A673 (cell line): ENCODE data around the gene PPAN. TPM values are rescaled to one million over a fixed set of nuclear protein-coding genes. Genes with fewer than 3 reads are reported as not detected.

Source experiments
- BruUV-seq: library from RNA; stranded (reverse); fragments of 400-500 nt; replicated peaks from 2 replicates; lab custom pipeline; 2021; lab: Mats Ljungman, UMichigan
- CTCF ChIA-PET: fragments of 300-600 bp; sonication (Branson Sonifier 250); formaldehyde crosslinking; loops from one replicate; lab custom pipeline; 2022; ENCODE audit warnings: antibody characterized with exemption; lab: Charles Lee
- POLR2A ChIA-PET: fragments of 300-600 bp; sonication (Branson Sonifier 250); formaldehyde crosslinking; loops from one replicate; lab custom pipeline; 2022; ENCODE audit warnings: antibody characterized with exemption; ENCODE audit not compliant: low non-redundant PET; lab: Charles Lee
- DNase-seq: peaks from one replicate; pipeline ENCODE4 v3.0.0-alpha.2; 2015; ENCODE audit warnings: low spot score
- H3K27ac ChIP-seq: fragments of 200-600 bp; sonication (generic); 2 replicates; pipeline ENCODE4 v1.5.1; 2016; ENCODE audit warnings: mixed run types, low read depth, mild to moderate bottlenecking, mixed read lengths, antibody characterized with exemption, low read length; ENCODE audit not compliant: poor library complexity, severe bottlenecking
- H3K27me3 ChIP-seq: fragments of 200-600 bp; sonication (generic); replicated peaks from 2 replicates; pipeline ENCODE4 v1.6.1; 2017; ENCODE audit warnings: mixed run types, low read depth, mild to moderate bottlenecking, mixed read lengths, antibody characterized with exemption, low read length; ENCODE audit not compliant: insufficient read depth, poor library complexity
- H3K36me3 ChIP-seq: fragments of 200-600 bp; sonication (generic); 2 replicates; pipeline ENCODE4 v1.6.1; 2016; ENCODE audit warnings: mixed run types, mild to moderate bottlenecking, mixed read lengths, antibody characterized with exemption, low read length; ENCODE audit not compliant: insufficient read depth, poor library complexity, severe bottlenecking
- H3K4me1 ChIP-seq: fragments of 200-600 bp; sonication (generic); 2 replicates; pipeline ENCODE4 v1.6.1; 2017; ENCODE audit warnings: mixed run types, mild to moderate bottlenecking, mixed read lengths, antibody characterized with exemption, low read length; ENCODE audit not compliant: insufficient read depth, poor library complexity, severe bottlenecking
- H3K4me3 ChIP-seq: fragments of 200-600 bp; sonication (generic); 2 replicates; pipeline ENCODE4 v1.5.1; 2016; ENCODE audit warnings: low read depth, mixed run types, mild to moderate bottlenecking, mixed read lengths, low read length; ENCODE audit not compliant: poor library complexity, severe bottlenecking
- H3K9me3 ChIP-seq: fragments of 200-600 bp; sonication (generic); 2 replicates; pipeline ENCODE4 v1.6.1; 2016; ENCODE audit warnings: mixed run types, low read depth, mild to moderate bottlenecking, mixed read lengths, antibody characterized with exemption, low read length; ENCODE audit not compliant: poor library complexity, severe bottlenecking
- EZH2 ChIP-seq: fragments of 200-600 bp; sonication (generic); IDR thresholded peaks from 2 replicates; pipeline ENCODE4 v1.6.1; 2017; ENCODE audit warnings: borderline replicate concordance, low read depth, mild to moderate bottlenecking, mixed read lengths, antibody characterized with exemption, low read length; ENCODE audit not compliant: poor library complexity, severe bottlenecking
- intact Hi-C: fragments of 100-400 bp; cut with micrococcal nuclease; formaldehyde crosslinking; loops from one replicate; pipeline ENCODE4 v1.10.0; 2022; ENCODE audit not compliant: unreplicated experiment
- total RNA-seq: library from RNA; stranded (reverse); gene quantifications from 2 replicates; pipeline ENCODE4 v1.2.3, GENCODE V29; 2021
- TF ChIP-seq, protein P1 (sequence below): fragments of 300-800, 200-600 bp; sonication (generic); conservative IDR thresholded peaks from 2 replicates; pipeline ENCODE4 v1.5.1; 2017; ENCODE audit warnings: low read depth, mild to moderate bottlenecking, antibody characterized with exemption, low read length, moderate library complexity, mixed read lengths

Gene PPAN
- total RNA-seq, 1 experiment from 2014 or later = 132 TPM

DNA sequence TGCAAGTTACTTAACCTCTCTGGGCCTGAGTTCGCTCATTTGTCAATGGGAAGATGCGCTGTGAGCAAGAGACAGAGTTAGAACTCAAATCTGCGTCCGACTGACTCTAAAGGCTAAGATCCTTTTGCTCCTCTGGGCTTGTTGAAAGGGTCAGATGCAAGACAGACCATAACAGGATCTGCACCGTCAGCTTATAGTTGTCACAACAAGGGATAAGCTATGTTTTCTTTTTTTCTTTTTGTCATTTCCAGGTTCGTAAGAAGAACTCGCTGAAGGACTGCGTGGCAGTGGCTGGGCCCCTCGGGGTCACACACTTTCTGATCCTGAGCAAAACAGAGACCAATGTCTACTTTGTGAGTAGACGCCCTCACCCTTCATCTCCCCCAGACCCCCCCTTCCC is 1.1 kb downstream of the PPAN start:
- Histone ChIP-seq H3K4me1 (peaks cover 25% of the 10 kb centered on the region), H3K27ac (peak overlapping the region; percentile 92), H3K27me3 (no peaks in the 10 kb centered on the region), H3K36me3 (peaks cover 45% of the 10 kb centered on the region), H3K9me3 (no peaks in the 10 kb centered on the region), H3K4me3 (peak overlapping the region; percentile 74)
- no TSS peak for BruUV-seq
- ChIA-PET CTCF (no interaction called here), POLR2A (no interaction called here)
- TF ChIP-seq, protein P1, sequence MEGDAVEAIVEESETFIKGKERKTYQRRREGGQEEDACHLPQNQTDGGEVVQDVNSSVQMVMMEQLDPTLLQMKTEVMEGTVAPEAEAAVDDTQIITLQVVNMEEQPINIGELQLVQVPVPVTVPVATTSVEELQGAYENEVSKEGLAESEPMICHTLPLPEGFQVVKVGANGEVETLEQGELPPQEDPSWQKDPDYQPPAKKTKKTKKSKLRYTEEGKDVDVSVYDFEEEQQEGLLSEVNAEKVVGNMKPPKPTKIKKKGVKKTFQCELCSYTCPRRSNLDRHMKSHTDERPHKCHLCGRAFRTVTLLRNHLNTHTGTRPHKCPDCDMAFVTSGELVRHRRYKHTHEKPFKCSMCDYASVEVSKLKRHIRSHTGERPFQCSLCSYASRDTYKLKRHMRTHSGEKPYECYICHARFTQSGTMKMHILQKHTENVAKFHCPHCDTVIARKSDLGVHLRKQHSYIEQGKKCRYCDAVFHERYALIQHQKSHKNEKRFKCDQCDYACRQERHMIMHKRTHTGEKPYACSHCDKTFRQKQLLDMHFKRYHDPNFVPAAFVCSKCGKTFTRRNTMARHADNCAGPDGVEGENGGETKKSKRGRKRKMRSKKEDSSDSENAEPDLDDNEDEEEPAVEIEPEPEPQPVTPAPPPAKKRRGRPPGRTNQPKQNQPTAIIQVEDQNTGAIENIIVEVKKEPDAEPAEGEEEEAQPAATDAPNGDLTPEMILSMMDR = no peak
- no peak for TF ChIP-seq EZH2
- DNase-seq = no peak
- intact Hi-C loops = no loop called here

DNA sequence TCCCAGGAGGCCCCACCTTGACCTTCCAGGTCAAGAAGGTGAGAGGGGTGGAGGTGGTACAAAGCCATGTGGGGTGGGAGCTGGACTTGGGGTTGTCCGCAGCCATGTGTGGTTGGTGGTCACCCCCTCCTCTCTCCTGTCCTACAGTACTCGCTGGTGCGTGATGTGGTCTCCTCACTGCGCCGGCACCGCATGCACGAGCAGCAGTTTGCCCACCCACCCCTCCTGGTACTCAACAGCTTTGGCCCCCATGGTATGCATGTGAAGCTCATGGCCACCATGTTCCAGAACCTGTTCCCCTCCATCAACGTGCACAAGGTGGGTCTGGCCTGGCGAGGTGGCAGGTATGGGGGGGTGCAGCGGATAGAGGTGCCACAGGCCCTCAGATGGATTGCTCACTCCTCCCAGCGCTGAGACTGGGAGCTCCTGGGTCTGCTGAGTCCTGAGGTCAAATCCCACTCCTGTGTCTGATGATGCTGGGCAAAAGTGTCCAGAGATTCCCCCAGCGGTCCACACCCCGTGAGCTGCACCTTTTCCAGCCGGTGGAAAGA is 1.7 kb downstream of the PPAN start:
- no peak overlapping the region for H3K27ac ChIP-seq
- peaks cover 25% of the 10 kb centered on the region for H3K4me1 ChIP-seq
- no peak for TF ChIP-seq EZH2
- TF ChIP-seq, protein P1 = no peak
- H3K9me3 ChIP-seq = no peaks in the 10 kb centered on the region
- CTCF ChIA-PET = no interaction called here
- no peaks in the 10 kb centered on the region for H3K27me3 ChIP-seq
- POLR2A ChIA-PET = no interaction called here
- BruUV-seq = no TSS peak
- H3K4me3 ChIP-seq = peak overlapping the region; percentile 74
- no peak for DNase-seq
- intact Hi-C loops = no loop called here
- peaks cover 45% of the 10 kb centered on the region for H3K36me3 ChIP-seq

DNA sequence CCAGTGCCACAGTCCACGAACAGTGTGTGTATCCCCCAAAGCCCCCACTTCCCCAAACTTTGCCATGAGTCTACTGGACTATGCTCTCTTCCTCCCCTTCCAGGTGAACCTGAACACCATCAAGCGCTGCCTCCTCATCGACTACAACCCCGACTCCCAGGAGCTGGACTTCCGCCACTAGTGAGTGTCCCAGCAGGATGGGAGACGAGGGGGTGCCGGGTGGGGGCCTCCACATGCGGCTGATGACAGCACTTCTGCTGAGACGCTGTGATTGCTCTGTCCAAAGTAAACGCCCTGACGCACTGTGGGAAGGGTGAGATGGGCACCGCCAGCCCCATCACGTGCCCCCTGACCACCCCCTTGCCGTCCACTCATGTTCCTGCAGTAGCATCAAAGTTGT is 3.4 kb downstream of the PPAN start:
- no TSS peak for BruUV-seq
- CTCF ChIA-PET = interaction anchor here (1.2 kb wide), 1 partner anchor 141 kb away, joined by 5 read pairs; no protein-coding TSS in a partner anchor
- Histone ChIP-seq H3K36me3 (peaks cover 53% of the 10 kb centered on the region), H3K27ac (no peak overlapping the region), H3K4me1 (peaks cover 25% of the 10 kb centered on the region), H3K4me3 (no peak overlapping the region), H3K27me3 (no peaks in the 10 kb centered on the region), H3K9me3 (no peaks in the 10 kb centered on the region)
- TF ChIP-seq EZH2 = no peak
- TF ChIP-seq, protein P1 = no peak
- POLR2A ChIA-PET = no interaction called here
- intact Hi-C loops = no loop called here
- no peak for DNase-seq
